Activated CD4-positive, CD25-positive, alpha-beta regulatory T cell (primary cell): ENCODE measurements around the gene RAB41.
"Not testable (repeated sequence)": the region's sequence is repeated elsewhere in the genome, so short reads cannot be mapped to it uniquely, and the experiment has no call there.

Experiments
- DNase-seq, 4 experiments: peaks; one replicate each; lab custom pipeline; 2025; lab: John Stamatoyannopoulos, UW

RAB41 gene

GRCh38 chrX:70289793-70290770 is 8.1 kb downstream of the RAB41 start, which contains the start of the genes KIF4A and PDZD11:
Gene KIF4A (plus strand): TSS chrX:70290104. CDS start chrX:70290459, 355 bp downstream.
Gene PDZD11 (minus strand): TSS chrX:70289927. CDS start chrX:70289341, 586 bp downstream.
- DNase-seq = peak; percentile 37 to 58 (median 50)

GRCh38 chrX:70292788-70293187 is 10.8 kb downstream of the RAB41 start:
- DNase-seq = no peak

- no peak for DNase-seq
Observed at GRCh38 chrX:70293621-70294020, 11.6 kb downstream of the RAB41 start.

- no peak for DNase-seq
Observed at GRCh38 chrX:70301716-70302115, 19.7 kb downstream of the RAB41 start.

- DNase-seq = no peak
Observed at GRCh38 chrX:70313503-70313902, 31.5 kb downstream of the RAB41 start.

GRCh38 chrX:70322784-70323183 is 40.8 kb downstream of the RAB41 start:
- no peak for DNase-seq

- not testable (repeated sequence) for DNase-seq
Observed at GRCh38 chrX:70323628-70324027, 41.7 kb downstream of the RAB41 start.

- no peak for DNase-seq
Observed at GRCh38 chrX:70324326-70324725, 42.4 kb downstream of the RAB41 start.

GRCh38 chrX:70331161-70331560 is 49.2 kb downstream of the RAB41 start:
- no peak for DNase-seq

- no peak for DNase-seq
Observed at GRCh38 chrX:70332600-70332999, 50.6 kb downstream of the RAB41 start.
